ENCODE results near the gene MLKL.
"Not testable (repeated sequence)": the region's sequence is repeated elsewhere in the genome, so short reads cannot be mapped to it uniquely, and the experiment has no call there.

The MLKL gene

GRCh38 chr16:74700116-74700437 is 585 bp downstream of the MLKL start:
- DNase-seq (ENCODE audit: low read depth in 2 of 2) = peak; percentile 7 to 13

GRCh38 chr16:74699666-74700065 is 996 bp downstream of the MLKL start:
- no peak for DNase-seq (ENCODE audit: low read depth in 2 of 2)

GRCh38 chr16:74698222-74698621 is 2.4 kb downstream of the MLKL start:
- no peak for DNase-seq (ENCODE audit: low read depth in 2 of 2)

- peak; percentile 25 to 28 for DNase-seq (ENCODE audit: low read depth in 2 of 2)
Measured at GRCh38 chr16:74695450-74696422, 4.9 kb downstream of the MLKL start.

- no peak for DNase-seq (ENCODE audit: low read depth in 2 of 2)
Measured at GRCh38 chr16:74691093-74691855, 9.4 kb downstream of the MLKL start.

- DNase-seq (ENCODE audit: low read depth in 2 of 2) = no peak
Measured at GRCh38 chr16:74682556-74682955, 18.1 kb downstream of the MLKL start.

GRCh38 chr16:74680681-74681080 is 20.0 kb downstream of the MLKL start:
- DNase-seq (ENCODE audit: low read depth in 2 of 2) = no peak

GRCh38 chr16:74679983-74680382 is 20.7 kb downstream of the MLKL start:
- DNase-seq (ENCODE audit: low read depth in 2 of 2) = no peak

- no peak for DNase-seq (ENCODE audit: low read depth in 2 of 2)
Measured at GRCh38 chr16:74677868-74678267, 22.8 kb downstream of the MLKL start.

- DNase-seq (ENCODE audit: low read depth in 2 of 2) = no peak
Measured at GRCh38 chr16:74673876-74674275, 26.8 kb downstream of the MLKL start.

GRCh38 chr16:74668877-74669276 is 31.8 kb downstream of the MLKL start:
- DNase-seq (ENCODE audit: low read depth in 2 of 2) = not testable (repeated sequence)

- DNase-seq (ENCODE audit: low read depth in 2 of 2) = peak; percentile 23 to 24
Measured at GRCh38 chr16:74667255-74667700, 33.4 kb downstream of the MLKL start.

- DNase-seq (ENCODE audit: low read depth in 2 of 2) = peak; percentile 88 to 90
Measured at GRCh38 chr16:74666425-74667254, 34.0 kb downstream of the MLKL start, which contains the start of gene RFWD3. TSS of gene RFWD3 (minus strand) at chr16:74666877. CDS start at chr16:74661449, 5,428 bp downstream.

- no peak for DNase-seq (ENCODE audit: low read depth in 2 of 2)
Measured at GRCh38 chr16:74666010-74666421, 34.6 kb downstream of the MLKL start.

GRCh38 chr16:74661064-74661463 is 39.6 kb downstream of the MLKL start:
- DNase-seq (ENCODE audit: low read depth in 2 of 2) = no peak

- no peak for DNase-seq (ENCODE audit: low read depth in 2 of 2)
Measured at GRCh38 chr16:74660383-74660782, 40.3 kb downstream of the MLKL start.

GRCh38 chr16:74659041-74659440 is 41.6 kb downstream of the MLKL start:
- DNase-seq (ENCODE audit: low read depth in 2 of 2) = no peak

- DNase-seq (ENCODE audit: low read depth in 2 of 2) = no peak
Measured at GRCh38 chr16:74657870-74658642, 42.6 kb downstream of the MLKL start.

- no peak for DNase-seq (ENCODE audit: low read depth in 2 of 2)
Measured at GRCh38 chr16:74654536-74655050, 46.1 kb downstream of the MLKL start.

- not testable (repeated sequence) for DNase-seq (ENCODE audit: low read depth in 2 of 2)
Measured at GRCh38 chr16:74652883-74653282, 47.8 kb downstream of the MLKL start.

GRCh38 chr16:74652249-74652648 is 48.4 kb downstream of the MLKL start:
- no peak for DNase-seq (ENCODE audit: low read depth in 2 of 2)
